T-helper 2 cell treated with Interferon-gamma antibody and Interleukin-4, amounts not matched to agents 5 μg/mL and 100 μg/mL, for 36 hours (primary cell): ENCODE measurements around the gene CLIC1.

Experiments
- DNase-seq: peaks from one replicate; pipeline ENCODE4 v3.0.0; 2021; ENCODE audit warnings: low spot score
- H3K27ac Mint-ChIP-seq: one replicate; pipeline ENCODE4 v1.8.0; 2021; ENCODE audit warnings: mild to moderate bottlenecking, mixed read lengths
- H3K27me3 Mint-ChIP-seq: one replicate; pipeline ENCODE4 v1.8.0; 2021; ENCODE audit warnings: low read depth, mixed read lengths
- H3K36me3 Mint-ChIP-seq: one replicate; pipeline ENCODE4 v1.8.0; 2021; ENCODE audit warnings: low read depth, mixed read lengths
- H3K4me1 Mint-ChIP-seq: one replicate; pipeline ENCODE4 v1.8.0; 2021; ENCODE audit warnings: low read depth, mixed read lengths
- H3K4me3 Mint-ChIP-seq: one replicate; pipeline ENCODE4 v1.8.0; 2022; ENCODE audit warnings: mild to moderate bottlenecking, moderate library complexity, mixed read lengths
- H3K9me3 Mint-ChIP-seq: one replicate; pipeline ENCODE4 v1.8.0; 2021; ENCODE audit warnings: mixed read lengths

The CLIC1 gene

GRCh38 chr6:31701666-31702404 lies 34.5 kb downstream of the CLIC1 start:
- Mint-ChIP-seq H3K4me1 (peaks cover 26% of the 10 kb centered on the region), H3K9me3 (no peaks in the 10 kb centered on the region), H3K36me3 (peaks cover 31% of the 10 kb centered on the region), H3K27ac (peak overlapping the region; percentile 97), H3K27me3 (no peaks in the 10 kb centered on the region), H3K4me3 (peak overlapping the region; percentile 98)
- DNase-seq, result no peak

GRCh38 chr6:31700740-31701401 lies 35.5 kb downstream of the CLIC1 start:
- peaks cover 26% of the 10 kb centered on the region for H3K4me1 Mint-ChIP-seq
- peaks cover 38% of the 10 kb centered on the region for H3K36me3 Mint-ChIP-seq
- no peaks in the 10 kb centered on the region for H3K27me3 Mint-ChIP-seq

GRCh38 chr6:31697555-31697954 lies 38.8 kb downstream of the CLIC1 start:
- Mint-ChIP-seq H3K4me1 (peaks cover 24% of the 10 kb centered on the region), H3K36me3 (peaks cover 54% of the 10 kb centered on the region), H3K9me3 (no peaks in the 10 kb centered on the region), H3K4me3 (no peak overlapping the region), H3K27ac (peak overlapping the region; percentile 67), H3K27me3 (no peaks in the 10 kb centered on the region)
- DNase-seq, result no peak

More at GRCh38 chr6:31700740-31701401, 35.5 kb downstream of the CLIC1 start:
- Mint-ChIP-seq H3K9me3 (no peaks in the 10 kb centered on the region), H3K27ac (no peak overlapping the region), H3K4me3 (peak overlapping the region; percentile 98)
- no peak for DNase-seq

- no peaks in the 10 kb centered on the region for H3K9me3 Mint-ChIP-seq
- no peak overlapping the region for H3K27ac Mint-ChIP-seq
- no peaks in the 10 kb centered on the region for H3K27me3 Mint-ChIP-seq
- H3K4me1 Mint-ChIP-seq, result peaks cover 11% of the 10 kb centered on the region
- H3K4me3 Mint-ChIP-seq, result no peak overlapping the region
- no peak for DNase-seq
- peaks cover 56% of the 10 kb centered on the region for H3K36me3 Mint-ChIP-seq
Measured at GRCh38 chr6:31693535-31693934, 42.8 kb downstream of the CLIC1 start.

GRCh38 chr6:31692886-31693285 lies 43.4 kb downstream of the CLIC1 start:
- Mint-ChIP-seq H3K27me3 (no peaks in the 10 kb centered on the region), H3K4me3 (no peak overlapping the region), H3K9me3 (no peaks in the 10 kb centered on the region), H3K27ac (no peak overlapping the region), H3K4me1 (peaks cover 8% of the 10 kb centered on the region), H3K36me3 (peaks cover 55% of the 10 kb centered on the region)
- DNase-seq, result no peak

- H3K27me3 Mint-ChIP-seq, result no peaks in the 10 kb centered on the region
- peaks cover 53% of the 10 kb centered on the region for H3K36me3 Mint-ChIP-seq
Measured at GRCh38 chr6:31692353-31692752, 44.0 kb downstream of the CLIC1 start.

GRCh38 chr6:31691564-31692108 lies 44.7 kb downstream of the CLIC1 start:
- Mint-ChIP-seq H3K9me3 (no peaks in the 10 kb centered on the region), H3K27me3 (no peaks in the 10 kb centered on the region), H3K4me1 (no peaks in the 10 kb centered on the region), H3K36me3 (peaks cover 49% of the 10 kb centered on the region), H3K27ac (no peak overlapping the region), H3K4me3 (no peak overlapping the region)
- DNase-seq, result no peak

More at GRCh38 chr6:31692353-31692752, 44.0 kb downstream of the CLIC1 start:
- Mint-ChIP-seq H3K9me3 (no peaks in the 10 kb centered on the region), H3K4me1 (peaks cover 3% of the 10 kb centered on the region), H3K4me3 (no peak overlapping the region), H3K27ac (no peak overlapping the region)
- no peak for DNase-seq

- no peaks in the 10 kb centered on the region for H3K27me3 Mint-ChIP-seq
- DNase-seq, result no peak
- peak overlapping the region; percentile 10 for H3K27ac Mint-ChIP-seq
- no peaks in the 10 kb centered on the region for H3K4me1 Mint-ChIP-seq
- H3K36me3 Mint-ChIP-seq, result peaks cover 50% of the 10 kb centered on the region
- H3K4me3 Mint-ChIP-seq, result no peak overlapping the region
- H3K9me3 Mint-ChIP-seq, result no peaks in the 10 kb centered on the region
Measured at GRCh38 chr6:31691078-31691463, 45.3 kb downstream of the CLIC1 start.

- no peaks in the 10 kb centered on the region for H3K27me3 Mint-ChIP-seq
- no peaks in the 10 kb centered on the region for H3K9me3 Mint-ChIP-seq
- H3K4me3 Mint-ChIP-seq, result no peak overlapping the region
- H3K4me1 Mint-ChIP-seq, result no peaks in the 10 kb centered on the region
- no peak for DNase-seq
- peaks cover 54% of the 10 kb centered on the region for H3K36me3 Mint-ChIP-seq
- peak overlapping the region; percentile 17 for H3K27ac Mint-ChIP-seq
Measured at GRCh38 chr6:31690231-31691077, 45.9 kb downstream of the CLIC1 start.

GRCh38 chr6:31689249-31690110 lies 46.9 kb downstream of the CLIC1 start:
- no peak for DNase-seq
- Mint-ChIP-seq H3K27me3 (no peaks in the 10 kb centered on the region), H3K4me3 (no peak overlapping the region), H3K27ac (no peak overlapping the region), H3K4me1 (no peaks in the 10 kb centered on the region), H3K9me3 (no peaks in the 10 kb centered on the region), H3K36me3 (peaks cover 51% of the 10 kb centered on the region)

- peak overlapping the region; percentile 26 for H3K27ac Mint-ChIP-seq
- peaks cover 45% of the 10 kb centered on the region for H3K36me3 Mint-ChIP-seq
- H3K27me3 Mint-ChIP-seq, result no peaks in the 10 kb centered on the region
- no peaks in the 10 kb centered on the region for H3K4me1 Mint-ChIP-seq
- DNase-seq, result no peak
- H3K4me3 Mint-ChIP-seq, result no peak overlapping the region
- H3K9me3 Mint-ChIP-seq, result no peaks in the 10 kb centered on the region
Measured at GRCh38 chr6:31687860-31688693, 48.3 kb downstream of the CLIC1 start.

- Mint-ChIP-seq H3K27ac (no peak overlapping the region), H3K4me1 (no peaks in the 10 kb centered on the region), H3K4me3 (no peak overlapping the region), H3K9me3 (no peaks in the 10 kb centered on the region), H3K36me3 (peaks cover 39% of the 10 kb centered on the region), H3K27me3 (no peaks in the 10 kb centered on the region)
- no peak for DNase-seq
Measured at GRCh38 chr6:31687321-31687720, 49.0 kb downstream of the CLIC1 start.
